ENCODE results near the gene EFCC1.

- TF ChIP-seq, protein P1, sequence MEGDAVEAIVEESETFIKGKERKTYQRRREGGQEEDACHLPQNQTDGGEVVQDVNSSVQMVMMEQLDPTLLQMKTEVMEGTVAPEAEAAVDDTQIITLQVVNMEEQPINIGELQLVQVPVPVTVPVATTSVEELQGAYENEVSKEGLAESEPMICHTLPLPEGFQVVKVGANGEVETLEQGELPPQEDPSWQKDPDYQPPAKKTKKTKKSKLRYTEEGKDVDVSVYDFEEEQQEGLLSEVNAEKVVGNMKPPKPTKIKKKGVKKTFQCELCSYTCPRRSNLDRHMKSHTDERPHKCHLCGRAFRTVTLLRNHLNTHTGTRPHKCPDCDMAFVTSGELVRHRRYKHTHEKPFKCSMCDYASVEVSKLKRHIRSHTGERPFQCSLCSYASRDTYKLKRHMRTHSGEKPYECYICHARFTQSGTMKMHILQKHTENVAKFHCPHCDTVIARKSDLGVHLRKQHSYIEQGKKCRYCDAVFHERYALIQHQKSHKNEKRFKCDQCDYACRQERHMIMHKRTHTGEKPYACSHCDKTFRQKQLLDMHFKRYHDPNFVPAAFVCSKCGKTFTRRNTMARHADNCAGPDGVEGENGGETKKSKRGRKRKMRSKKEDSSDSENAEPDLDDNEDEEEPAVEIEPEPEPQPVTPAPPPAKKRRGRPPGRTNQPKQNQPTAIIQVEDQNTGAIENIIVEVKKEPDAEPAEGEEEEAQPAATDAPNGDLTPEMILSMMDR (conservative IDR thresholded peaks at IDR 0.05): no peak
- no peak for TF ChIP-seq EZH2 (IDR thresholded peaks at IDR 0.05; ENCODE audit: low read depth)
These were observed 12.4 kb downstream of the EFCC1 start for GRCh38 chr3:129013491-129013891.

Data from PC-9 (cell line).